Urinary bladder (tissue), 4 donors: ENCODE results near the gene BOD1L1. TPM values are rescaled to one million over a fixed set of nuclear protein-coding genes. Genes with fewer than 3 reads are reported as not detected.

Experiments used
- DNase-seq: peaks from one replicate; pipeline ENCODE4 v3.0.0-alpha.2; 2015; ENCODE audit errors: extremely low spot score
- H3K27ac ChIP-seq: one replicate; pipeline ENCODE4 v1.5.1; 2013; ENCODE audit warnings: low read depth, mild to moderate bottlenecking, moderate library complexity
- H3K36me3 ChIP-seq: one replicate; pipeline ENCODE4 v1.6.1; 2013; ENCODE audit warnings: mild to moderate bottlenecking, moderate library complexity; ENCODE audit not compliant: insufficient read depth
- H3K4me1 ChIP-seq: one replicate; pipeline ENCODE4 v1.6.1; 2013; ENCODE audit warnings: mild to moderate bottlenecking, moderate library complexity; ENCODE audit not compliant: insufficient read depth
- H3K4me3 ChIP-seq: one replicate; pipeline ENCODE4 v1.5.1; 2013; ENCODE audit warnings: low read depth, low read length
- WGBS: extraction: QIAGEN DNeasy Blood & Tissue Kit; methylation state at CpG from one replicate; pipeline ENCODE4 v1.1.7; 2013; 5-methylcytosine and 5-hydroxymethylcytosine counted together
- polyA plus RNA-seq: library from polyadenylated mRNA; stranded (reverse); fragments of 200-250 nt; gene quantifications from one replicate; pipeline ENCODE4 v1.2.3, GENCODE V29; 2013
- total RNA-seq: library from RNA; depleted of rRNA; stranded (reverse); fragments of >200 nt; gene quantifications from one replicate; pipeline ENCODE4 v1.2.3, GENCODE V29; 2014
- donor health status: healthy with polysubstance abuse.
- donor health status: healthy.

The BOD1L1 gene
- total and polyA plus RNA-seq, 2 donors: 19.0 to 66.0 TPM

GRCh38 chr4:13537011-13537831, 90.3 kb downstream of the BOD1L1 start:
- H3K27ac ChIP-seq: no peak overlapping the region
- DNase-seq: no peak
- no peaks in the 10 kb centered on the region for H3K4me1 ChIP-seq

GRCh38 chr4:13536607-13537006, 90.9 kb downstream of the BOD1L1 start:
- Histone ChIP-seq H3K4me1 (no peaks in the 10 kb centered on the region), H3K27ac (no peak overlapping the region), H3K4me3 (no peak overlapping the region), H3K36me3 (no peaks in the 10 kb centered on the region)
- no peak for DNase-seq
- 23% methylated on average over 6 of the region's 6 CpGs for WGBS

More at GRCh38 chr4:13537011-13537831, 90.3 kb downstream of the BOD1L1 start:
- 11% methylated on average over 34 of the region's 34 CpGs for WGBS
- Histone ChIP-seq H3K36me3 (no peaks in the 10 kb centered on the region), H3K4me3 (no peak overlapping the region)

- 3% methylated on average over 39 of the region's 39 CpGs for WGBS
- Histone ChIP-seq H3K4me1 (no peaks in the 10 kb centered on the region), H3K36me3 (no peaks in the 10 kb centered on the region), H3K4me3 (no peak overlapping the region), H3K27ac (no peak overlapping the region)
- DNase-seq: no peak
Observed at GRCh38 chr4:13535708-13536361, 91.7 kb downstream of the BOD1L1 start.

- no peak for DNase-seq
- Histone ChIP-seq H3K27ac (no peak overlapping the region), H3K36me3 (no peaks in the 10 kb centered on the region), H3K4me1 (no peaks in the 10 kb centered on the region), H3K4me3 (no peak overlapping the region)
- 6% methylated on average over 18 of the region's 18 CpGs for WGBS
Observed at GRCh38 chr4:13535118-13535517, 92.4 kb downstream of the BOD1L1 start.

- Histone ChIP-seq H3K36me3 (no peaks in the 10 kb centered on the region), H3K27ac (no peak overlapping the region), H3K4me1 (no peaks in the 10 kb centered on the region), H3K4me3 (no peak overlapping the region)
- DNase-seq: no peak
- WGBS: 3% methylated on average over 32 of the region's 32 CpGs
Observed at GRCh38 chr4:13534344-13535063, 93.0 kb downstream of the BOD1L1 start.

- 13% methylated on average over 13 of the region's 13 CpGs for WGBS
- Histone ChIP-seq H3K36me3 (no peaks in the 10 kb centered on the region), H3K27ac (no peak overlapping the region), H3K4me1 (no peaks in the 10 kb centered on the region), H3K4me3 (no peak overlapping the region)
- DNase-seq: no peak
Observed at GRCh38 chr4:13533670-13534343, 93.7 kb downstream of the BOD1L1 start.

- Histone ChIP-seq H3K4me3 (no peak overlapping the region), H3K27ac (no peak overlapping the region), H3K36me3 (no peaks in the 10 kb centered on the region), H3K4me1 (no peaks in the 10 kb centered on the region)
- DNase-seq: no peak
- WGBS: 29% methylated on average over 8 of the region's 8 CpGs
Observed at GRCh38 chr4:13531625-13531998, 95.9 kb downstream of the BOD1L1 start.

- H3K4me3 ChIP-seq: no peak overlapping the region
- no peak for DNase-seq
- H3K27ac ChIP-seq: no peak overlapping the region
- H3K36me3 ChIP-seq: no peaks in the 10 kb centered on the region
- 6% methylated on average over 35 of the region's 35 CpGs for WGBS
- no peaks in the 10 kb centered on the region for H3K4me1 ChIP-seq
Observed at GRCh38 chr4:13530823-13531624, 96.5 kb downstream of the BOD1L1 start.

- Histone ChIP-seq H3K36me3 (no peaks in the 10 kb centered on the region), H3K4me1 (no peaks in the 10 kb centered on the region), H3K27ac (no peak overlapping the region), H3K4me3 (no peak overlapping the region)
- 8% methylated on average over 37 of the region's 37 CpGs for whole genome bisulfite sequencing
- DNase-seq: no peak
Observed at GRCh38 chr4:13529128-13529919, 98.2 kb downstream of the BOD1L1 start.

- Histone ChIP-seq H3K4me1 (no peaks in the 10 kb centered on the region), H3K4me3 (no peak overlapping the region), H3K27ac (no peak overlapping the region), H3K36me3 (no peaks in the 10 kb centered on the region)
- DNase-seq: no peak
- 5% methylated on average over 5 of the region's 5 CpGs for WGBS
Observed at GRCh38 chr4:13528821-13529127, 98.8 kb downstream of the BOD1L1 start.

- Histone ChIP-seq H3K27ac (no peak overlapping the region), H3K4me3 (no peak overlapping the region), H3K4me1 (no peaks in the 10 kb centered on the region), H3K36me3 (no peaks in the 10 kb centered on the region)
- DNase-seq: no peak
- WGBS: 3% methylated on average over 35 of the region's 35 CpGs
Observed at GRCh38 chr4:13527981-13528820, 99.3 kb downstream of the BOD1L1 start.
